GM18517 (cell line): ENCODE data around the gene AHR.
"Not testable (repeated sequence)": the region's sequence is repeated elsewhere in the genome, so short reads cannot be mapped to it uniquely, and the experiment has no call there.

Experiments
- ATAC-seq: cut with Tn5 transposase; IDR thresholded peaks from one replicate; pipeline ENCODE4 v1.9.1; 2021; ENCODE audit warnings: mild to moderate bottlenecking, moderate library complexity; ENCODE audit not compliant: unreplicated experiment

The AHR gene

GRCh38 chr7:17336168-17336567 is 37.7 kb downstream of the AHR start:
- ATAC-seq: no peak

DNA sequence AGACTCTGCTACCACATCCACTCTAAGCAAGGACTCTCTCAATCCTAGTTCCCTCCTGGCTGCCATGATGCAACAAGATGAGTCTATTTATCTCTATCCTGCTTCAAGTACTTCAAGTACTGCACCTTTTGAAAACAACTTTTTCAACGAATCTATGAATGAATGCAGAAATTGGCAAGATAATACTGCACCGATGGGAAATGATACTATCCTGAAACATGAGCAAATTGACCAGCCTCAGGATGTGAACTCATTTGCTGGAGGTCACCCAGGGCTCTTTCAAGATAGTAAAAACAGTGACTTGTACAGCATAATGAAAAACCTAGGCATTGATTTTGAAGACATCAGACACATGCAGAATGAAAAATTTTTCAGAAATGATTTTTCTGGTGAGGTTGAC is 40.7 kb downstream of the AHR start:
- ATAC-seq: no peak

GRCh38 chr7:17339952-17340351 is 41.5 kb downstream of the AHR start:
- no peak for ATAC-seq

DNA sequence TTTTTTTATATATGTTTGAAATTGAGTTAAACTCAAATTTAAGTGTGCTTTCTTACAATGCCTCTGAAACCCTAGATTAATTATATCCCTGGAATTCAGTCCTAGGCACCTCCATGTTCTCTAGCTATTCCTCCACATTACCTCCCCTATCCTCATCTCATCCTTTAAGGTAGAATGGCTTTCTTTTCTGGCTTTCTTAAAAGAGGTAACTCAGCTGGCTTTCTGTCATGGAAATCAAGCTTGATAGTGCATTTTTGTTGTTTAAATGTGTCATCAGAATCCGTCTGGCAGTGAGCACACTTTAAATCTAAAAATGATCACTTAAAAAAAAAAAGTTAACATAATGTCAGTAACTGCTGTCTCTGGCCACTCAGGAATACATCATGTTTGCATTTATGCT is 42.2 kb downstream of the AHR start:
- no peak for ATAC-seq

GRCh38 chr7:17342756-17343155 is 44.3 kb downstream of the AHR start:
- ATAC-seq: no peak

GRCh38 chr7:17347401-17347800 is 48.9 kb downstream of the AHR start:
- ATAC-seq: no peak

- ATAC-seq: not testable (repeated sequence)
Observed at GRCh38 chr7:17348932-17349331, 50.5 kb downstream of the AHR start.

GRCh38 chr7:17350321-17350720 is 51.9 kb downstream of the AHR start:
- not testable (repeated sequence) for ATAC-seq

DNA sequence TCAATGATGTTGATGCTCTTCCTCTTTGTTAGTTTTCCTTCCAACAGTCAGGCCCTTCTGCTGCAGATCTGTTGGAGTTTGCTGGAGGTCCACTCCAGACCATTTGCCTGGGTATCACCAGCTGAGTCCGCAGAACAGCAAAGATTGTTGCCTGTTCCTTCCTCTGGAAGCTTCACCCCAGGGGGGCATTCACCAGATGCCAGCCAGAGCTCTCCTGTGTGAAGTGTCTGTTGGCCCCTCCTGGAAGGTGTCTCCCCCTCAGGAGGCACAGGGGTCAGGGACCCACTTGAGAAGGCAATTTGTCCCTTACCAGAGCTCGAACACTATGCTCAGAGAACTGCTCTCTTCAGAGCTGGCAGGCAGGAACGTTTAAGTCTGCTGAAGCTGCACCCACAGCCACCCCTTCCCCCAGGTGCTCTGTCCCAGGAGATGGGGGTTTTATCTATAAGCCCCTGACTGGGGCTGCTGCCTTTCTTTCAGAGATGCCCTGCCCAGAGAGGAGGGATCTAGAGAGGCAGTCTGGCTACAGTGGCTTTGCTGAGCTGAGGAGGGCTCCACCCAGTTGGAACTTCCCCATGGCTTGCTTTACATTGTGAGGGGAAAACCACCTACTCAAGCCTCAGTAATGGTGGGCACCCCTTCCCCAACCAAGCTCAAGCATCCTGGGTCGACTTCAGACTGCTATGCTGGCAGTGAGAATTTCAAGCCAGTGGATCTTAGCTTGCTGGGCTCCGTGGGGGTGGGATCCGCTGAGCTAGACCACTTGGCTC is 55.4 kb downstream of the AHR start:
- not testable (repeated sequence) for ATAC-seq

- ATAC-seq: no peak
Observed at GRCh38 chr7:17354473-17354872, 56.0 kb downstream of the AHR start.

- no peak for ATAC-seq
Observed at GRCh38 chr7:17355050-17355449, 56.6 kb downstream of the AHR start.

GRCh38 chr7:17357952-17358351 is 59.5 kb downstream of the AHR start:
- ATAC-seq: no peak

- no peak for ATAC-seq
Observed at GRCh38 chr7:17359610-17360009, 61.2 kb downstream of the AHR start.

DNA sequence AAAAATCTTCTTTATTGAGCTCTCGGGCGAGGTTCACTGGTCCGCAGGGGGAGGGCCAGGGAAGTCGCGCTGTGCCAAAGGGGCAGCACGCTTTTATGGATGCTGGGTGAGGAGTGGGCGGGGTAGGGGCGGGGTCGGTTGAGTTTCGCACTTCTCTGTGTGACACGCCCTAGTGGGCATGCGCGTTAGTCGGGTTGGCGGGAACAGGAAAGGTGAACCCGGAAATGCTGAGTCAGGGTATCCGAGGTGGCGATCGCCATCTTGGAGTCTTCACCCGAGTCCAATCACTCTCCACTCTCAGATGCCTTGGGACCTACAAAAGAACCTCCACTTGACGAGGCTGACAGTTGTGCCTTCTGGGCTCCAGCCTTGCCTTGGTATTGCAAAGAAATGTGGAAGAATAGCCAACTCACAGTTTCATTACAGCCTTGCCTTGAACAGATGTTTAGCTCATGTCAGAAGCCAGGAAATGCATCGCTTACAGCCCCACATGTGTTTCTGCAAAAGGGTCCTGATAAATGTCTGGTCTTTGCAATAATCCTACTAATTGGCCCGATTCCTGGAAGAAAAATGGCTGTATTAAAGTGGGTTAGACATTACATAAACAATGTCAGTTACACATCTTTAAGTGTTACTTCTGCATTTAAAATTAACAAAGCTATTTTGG is 64.1 kb downstream of the AHR start:
- no peak for ATAC-seq

DNA sequence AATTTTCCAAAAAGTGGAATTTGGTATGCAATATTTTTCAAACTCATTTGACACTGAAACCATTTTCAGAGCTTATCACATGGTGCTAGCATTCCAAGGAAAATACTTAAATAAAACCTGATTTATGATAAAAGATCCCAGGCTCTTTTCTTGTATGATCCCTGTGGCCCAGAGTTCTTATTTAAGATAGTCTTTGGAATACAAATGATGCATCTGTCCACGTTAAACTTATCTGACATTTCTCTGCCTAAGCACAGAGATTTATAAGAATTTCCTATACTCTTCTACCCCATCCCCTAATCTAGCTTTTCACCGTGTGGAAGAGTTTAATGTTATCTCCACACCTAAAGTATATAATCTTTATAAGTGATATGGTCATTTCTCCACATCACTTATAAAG is 66.2 kb downstream of the AHR start:
- no peak for ATAC-seq

GRCh38 chr7:17365775-17366174 is 67.3 kb downstream of the AHR start:
- ATAC-seq: no peak

DNA sequence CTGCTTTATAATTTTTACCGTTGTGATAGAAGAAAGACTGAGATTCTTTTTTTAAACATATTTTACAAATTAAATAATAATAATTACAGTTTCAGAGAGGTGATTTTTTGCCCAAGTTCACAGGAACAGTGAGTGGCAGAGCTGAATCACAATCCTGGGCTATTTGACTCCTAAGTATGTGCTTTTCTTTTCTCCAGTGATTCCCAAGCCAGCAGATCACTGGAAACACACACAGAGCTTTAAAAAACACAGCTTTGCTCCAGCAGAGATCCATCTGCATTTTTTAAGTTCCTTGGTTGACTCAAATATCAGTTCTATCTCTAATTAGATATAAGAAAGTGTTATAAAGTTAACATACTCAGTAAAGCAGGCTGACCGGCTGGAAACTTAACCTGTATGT is 69.0 kb downstream of the AHR start:
- ATAC-seq: no peak

GRCh38 chr7:17368856-17369524 is 70.5 kb downstream of the AHR start:
- no peak for ATAC-seq

GRCh38 chr7:17369691-17370426 is 71.4 kb downstream of the AHR start:
- ATAC-seq: no peak

GRCh38 chr7:17370901-17371585 is 72.6 kb downstream of the AHR start:
- ATAC-seq: no peak
